GM19397 (cell line): ENCODE results near the gene NPTN.
"Not testable (repeated sequence)": the region's sequence is repeated elsewhere in the genome, so short reads cannot be mapped to it uniquely, and the experiment has no call there.

Source experiments
- ATAC-seq: cut with Tn5 transposase; IDR thresholded peaks from one replicate; pipeline ENCODE4 v1.9.1; 2021; ENCODE audit warnings: mild to moderate bottlenecking, moderate library complexity; ENCODE audit not compliant: unreplicated experiment

The NPTN gene

GRCh38 chr15:73601451-73602445, 31.4 kb downstream of the NPTN start:
- ATAC-seq: no peak

GRCh38 chr15:73600413-73601335, 32.5 kb downstream of the NPTN start:
- ATAC-seq: no peak

- ATAC-seq: no peak
These were observed 33.3 kb downstream of the NPTN start for GRCh38 chr15:73599934-73600333.

- no peak for ATAC-seq
These were observed 34.5 kb downstream of the NPTN start for GRCh38 chr15:73598530-73599160.

- no peak for ATAC-seq
These were observed 36.1 kb downstream of the NPTN start for GRCh38 chr15:73597036-73597638.

- no peak for ATAC-seq
These were observed 37.0 kb downstream of the NPTN start for GRCh38 chr15:73596174-73596573.

- no peak for ATAC-seq
These were observed 39.1 kb downstream of the NPTN start for GRCh38 chr15:73594109-73594508.

GRCh38 chr15:73593304-73594074, 39.7 kb downstream of the NPTN start:
- no peak for ATAC-seq

GRCh38 chr15:73590263-73590662, 42.9 kb downstream of the NPTN start:
- ATAC-seq: no peak

GRCh38 chr15:73589766-73590165, 43.4 kb downstream of the NPTN start:
- ATAC-seq: no peak

- no peak for ATAC-seq
These were observed 47.1 kb downstream of the NPTN start for GRCh38 chr15:73585871-73586654.

GRCh38 chr15:73584699-73585420, 48.3 kb downstream of the NPTN start:
- ATAC-seq: no peak

- no peak for ATAC-seq
These were observed 49.6 kb downstream of the NPTN start for GRCh38 chr15:73583544-73583943.

GRCh38 chr15:73582851-73583379, 50.3 kb downstream of the NPTN start:
- no peak for ATAC-seq

- no peak for ATAC-seq
These were observed 55.2 kb downstream of the NPTN start for GRCh38 chr15:73578026-73578425.

- ATAC-seq: not testable (repeated sequence)
These were observed 55.6 kb downstream of the NPTN start for GRCh38 chr15:73577593-73577992.

- ATAC-seq: no peak
These were observed 57.4 kb downstream of the NPTN start for GRCh38 chr15:73575636-73576247.

- no peak for ATAC-seq
These were observed 59.6 kb downstream of the NPTN start for GRCh38 chr15:73573572-73573971.
